GM12878 (cell line): Measurements from ENCODE around the gene PSMF1. TPM values are rescaled to one million over a fixed set of nuclear protein-coding genes. Genes with fewer than 3 reads are reported as not detected.

Experiments
- ATAC-seq: fragments of 200-7000 bp; cut with Tn5 transposase; 3 replicates; pipeline ENCODE4 v1.9.1; 2020; ENCODE audit warnings: mild to moderate bottlenecking, moderate library complexity
- BruUV-seq: library from RNA; stranded (reverse); fragments of 400-500 nt; replicated peaks from 2 replicates; lab custom pipeline; 2021; lab: Mats Ljungman, UMichigan
- CTCF ChIA-PET: fragments of 300-600 bp; sonication (Branson Sonifier 250); formaldehyde crosslinking; extraction: SDS; loops from one replicate; lab custom pipeline; 2021; ENCODE audit warnings: inconsistent platforms; lab: Yijun Ruan, JAX
- POLR2A ChIA-PET: fragments of 350-600 bp; formaldehyde crosslinking; extraction: SDS; loops from one replicate; lab custom pipeline; 2021; ENCODE audit warnings: inconsistent platforms; lab: Charles Lee
- RAD21 ChIA-PET: fragments of 300-600 bp; sonication (Branson Sonifier 250); formaldehyde crosslinking; loops from one replicate; lab custom pipeline; 2023; ENCODE audit warnings: antibody characterized with exemption; ENCODE audit not compliant: unreplicated experiment; lab: Charles Lee
- SMC1A ChIA-PET: fragments of 300-600 bp; sonication (Branson Sonifier 250); formaldehyde crosslinking; loops from one replicate; lab custom pipeline; 2023; ENCODE audit not compliant: unreplicated experiment, uncharacterized antibody; lab: Charles Lee
- DNase-seq: peaks from one replicate; pipeline ENCODE4 v3.0.0-alpha.2; 2011; ENCODE audit warnings: low read depth, low spot score
- FAIRE-seq: peaks from 3 replicates; lab custom pipeline; 2011; peaks lifted over from hg19 to GRCh38; lab: Jason Lieb, UNC
- H2AFZ ChIP-seq: 2 replicates; pipeline ENCODE4 v1.6.0; 2011; ENCODE audit warnings: low read depth, low read length, control low read depth; ENCODE audit not compliant: control insufficient read depth
- H3K27ac ChIP-seq: 2 replicates; pipeline ENCODE4 v1.5.1; 2011; ENCODE audit warnings: control low read depth; ENCODE audit not compliant: control insufficient read depth, insufficient read depth
- H3K27me3 ChIP-seq, 2 experiments: replicated peaks in 1 of 2; 2 replicates each; pipeline versions ENCODE4 v1.6.0 to v1.6.1; 2011; ENCODE audit warnings: low read length in 1 of 2; ENCODE audit not compliant: control insufficient read depth in 2 of 2, insufficient read depth in 2 of 2
- H3K36me3 ChIP-seq, 2 experiments: 2 replicates each; pipeline ENCODE4 v1.5.1; 2011; ENCODE audit warnings: low read length in 1 of 2; ENCODE audit not compliant: control insufficient read depth in 2 of 2, insufficient read depth in 2 of 2
- H3K4me1 ChIP-seq: 2 replicates; pipeline ENCODE4 v1.6.1; 2011; ENCODE audit warnings: mild to moderate bottlenecking, low read length, moderate library complexity, mixed read lengths; ENCODE audit not compliant: control insufficient read depth, insufficient read depth
- H3K4me2 ChIP-seq: 2 replicates; pipeline ENCODE4 v1.6.0; 2011; ENCODE audit warnings: control low read depth; ENCODE audit not compliant: control insufficient read depth, insufficient read depth
- H3K4me3 ChIP-seq: fragments of 200-600 bp; sonication (generic); 2 replicates; pipeline ENCODE4 v1.5.1; 2016
- H3K79me2 ChIP-seq: 2 replicates; pipeline ENCODE4 v1.6.0; 2011; ENCODE audit warnings: low read length; ENCODE audit not compliant: control insufficient read depth, insufficient read depth
- H3K9ac ChIP-seq: 2 replicates; pipeline ENCODE4 v1.8.0; 2011; ENCODE audit warnings: low read length, control low read depth, mixed read lengths; ENCODE audit not compliant: control insufficient read depth, insufficient read depth
- H3K9me3 ChIP-seq: replicated peaks from 3 replicates; pipeline ENCODE4 v1.5.1; 2011; ENCODE audit warnings: mild to moderate bottlenecking, low read length; ENCODE audit not compliant: control insufficient read depth, insufficient read depth
- H4K20me1 ChIP-seq: 2 replicates; pipeline ENCODE4 v1.6.0; 2011; ENCODE audit not compliant: control insufficient read depth, insufficient read depth
- CHD4 ChIP-seq: fragments of 200-600 bp; sonication (generic); IDR thresholded peaks from 2 replicates; pipeline ENCODE4 v1.6.1; 2016; ENCODE audit warnings: mild to moderate bottlenecking
- DPF2 ChIP-seq: fragments of 450-650 bp; IDR thresholded peaks from 2 replicates; pipeline ENCODE4 v1.6.1; 2017; ENCODE audit warnings: mild to moderate bottlenecking
- FOS ChIP-seq: IDR thresholded peaks from 3 replicates; pipeline ENCODE4 v1.6.1; 2011; ENCODE audit warnings: borderline replicate concordance; ENCODE audit not compliant: insufficient read length; ENCODE audit errors: extremely low read depth
- STAT1 ChIP-seq: fragments of 450-650 bp; conservative IDR thresholded peaks from 2 replicates; pipeline ENCODE4 v1.6.1; 2014; ENCODE audit warnings: antibody characterized with exemption, mild to moderate bottlenecking
- ZBED1 ChIP-seq: IDR thresholded peaks from 2 replicates; pipeline ENCODE4 v1.6.1; 2016; ENCODE audit warnings: borderline replicate concordance
- ZBTB4 ChIP-seq: fragments of 450-650 bp; formaldehyde crosslinking; IDR thresholded peaks from 2 replicates; pipeline ENCODE4 v1.4.0; 2022; ENCODE audit warnings: mild to moderate bottlenecking, moderate library complexity
- ZNF384 ChIP-seq: IDR thresholded peaks from 2 replicates; pipeline ENCODE4 v1.6.1; 2012; ENCODE audit warnings: low read depth, mild to moderate bottlenecking, low read length, improper control_type of control experiment, borderline replicate concordance
- ZZZ3 ChIP-seq: IDR thresholded peaks from 2 replicates; pipeline ENCODE4 v1.6.1; 2011; ENCODE audit warnings: low read depth; ENCODE audit not compliant: control insufficient read depth, insufficient read length
- WGBS: methylation state at CpG from one replicate; pipeline ENCODE4 v1.1.6; 2016; ENCODE audit warnings: low lambda C conversion rate; ENCODE audit not compliant: insufficient replicate concordance, insufficient coverage; ENCODE audit errors: missing lambda C conversion rate; 5-methylcytosine and 5-hydroxymethylcytosine counted together
- in situ Hi-C: fragments of 300-500 bp; cut with MboI; formaldehyde crosslinking; loops from 9 replicates; pipeline ENCODE4 v1.14.3; 2018; ENCODE audit warnings: mixed read lengths
- intact Hi-C: fragments of 100-400 bp; cut with micrococcal nuclease; formaldehyde crosslinking; loops from one replicate; pipeline ENCODE4 v1.14.2; 2022; ENCODE audit not compliant: unreplicated experiment
- polyA plus RNA-seq, 11 experiments: library from polyadenylated mRNA; depleted of rRNA in 4 of 11; unstranded in 6 of 11; stranded (reverse) in 5 of 11; fragments of >200 nt; fragmentation: Nextera tagmentation in 4 of 11; fragmentation: Illumina TruSeq in 1 of 11; extraction: Ambion mirVana in 4 of 11; extraction: Trizol in 1 of 11; gene quantifications; 1 replicate in 1 of 11; 2 replicates in 10 of 11; pipeline versions ENCODE4 v1.2.1 to v1.2.3, GENCODE V29; 2011 to 2016; ENCODE audit warnings: inconsistent platforms in 2 of 11, missing spikeins in 2 of 11, low read depth in 1 of 11
- total RNA-seq, 4 experiments: library from RNA; depleted of rRNA in 3 of 4; stranded (reverse); fragments of >200 nt in 3 of 4; fragmentation: Illumina TruSeq in 1 of 4; extraction: Trizol in 1 of 4; gene quantifications; 2 replicates each; pipeline versions ENCODE4 v1.2.1 to v1.2.3, GENCODE V29; 2013 to 2021
- TF ChIP-seq, protein P1 (sequence below): IDR thresholded peaks from 2 replicates; pipeline ENCODE4 v1.6.1; 2011; ENCODE audit warnings: mild to moderate bottlenecking, low read depth, low read length, moderate library complexity; ENCODE audit not compliant: insufficient replicate concordance

Gene PSMF1
- total and polyA plus RNA-seq, 10 of the 15 experiments (the other 5 are each of a cell fraction or from before 2014, with no cell fraction given), result 14.2 to 173 (median 40.6) TPM

DNA sequence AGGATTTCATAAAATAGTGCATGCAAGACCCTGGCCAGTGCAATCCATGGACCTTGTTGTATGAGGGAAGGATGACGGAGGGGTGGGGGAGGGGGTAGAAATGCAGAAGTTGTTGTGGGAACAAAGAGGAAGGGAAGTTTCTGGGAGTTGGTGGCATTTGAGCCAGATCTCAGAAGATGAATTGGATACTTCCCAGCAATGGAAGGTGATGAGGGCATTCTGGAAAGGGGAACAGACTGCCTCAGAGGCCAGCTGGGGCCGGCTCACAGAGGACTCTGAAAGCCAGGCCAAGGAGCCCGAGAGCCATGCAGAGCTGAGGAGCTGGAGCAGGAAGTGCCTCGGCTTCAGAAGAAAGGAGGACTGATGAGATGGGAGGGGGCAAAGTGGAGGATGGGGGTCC lies 63.7 kb downstream of the PSMF1 start:
- Histone ChIP-seq H3K27ac (no peak overlapping the region), H3K36me3 (no peaks in the 10 kb centered on the region), H4K20me1 (no peaks in the 10 kb centered on the region), H2AFZ (no peak overlapping the region), H3K9ac (no peak overlapping the region), H3K79me2 (no peaks in the 10 kb centered on the region), H3K9me3 (no peaks in the 10 kb centered on the region), H3K4me2 (no peak overlapping the region), H3K4me1 (no peaks in the 10 kb centered on the region), H3K4me3 (no peak overlapping the region), H3K27me3 (peaks cover 2 to 4% of the 10 kb centered on the region in 2 experiments; a peak in 3 of 4 replicates)
- no TSS peak for BruUV-seq
- ATAC-seq, result no peak
- ChIA-PET SMC1A (no interaction called here), POLR2A (no interaction called here), CTCF (no interaction called here), RAD21 (no interaction called here)
- no peak for DNase-seq
- in situ Hi-C loops (no loop called here), intact Hi-C loops (no loop called here)
- WGBS, result 74% methylated on average over 4 of the region's 4 CpGs
- FAIRE-seq, result no peak
- TF ChIP-seq ZNF384, result no peak
- no peak for TF ChIP-seq ZZZ3
- TF ChIP-seq FOS, result no peak
- TF ChIP-seq, protein P1, sequence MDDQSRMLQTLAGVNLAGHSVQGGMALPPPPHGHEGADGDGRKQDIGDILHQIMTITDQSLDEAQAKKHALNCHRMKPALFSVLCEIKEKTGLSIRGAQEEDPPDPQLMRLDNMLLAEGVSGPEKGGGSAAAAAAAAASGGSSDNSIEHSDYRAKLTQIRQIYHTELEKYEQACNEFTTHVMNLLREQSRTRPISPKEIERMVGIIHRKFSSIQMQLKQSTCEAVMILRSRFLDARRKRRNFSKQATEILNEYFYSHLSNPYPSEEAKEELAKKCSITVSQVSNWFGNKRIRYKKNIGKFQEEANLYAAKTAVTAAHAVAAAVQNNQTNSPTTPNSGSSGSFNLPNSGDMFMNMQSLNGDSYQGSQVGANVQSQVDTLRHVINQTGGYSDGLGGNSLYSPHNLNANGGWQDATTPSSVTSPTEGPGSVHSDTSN, result no peak
- TF ChIP-seq STAT1, result no peak
- no peak for TF ChIP-seq DPF2
- no peak for TF ChIP-seq ZBED1

- BruUV-seq, result no TSS peak
- RAD21 ChIA-PET, result no interaction called here
- H4K20me1 ChIP-seq, result no peaks in the 10 kb centered on the region
- peaks cover 2 to 4% of the 10 kb centered on the region in 2 experiments; a peak in 3 of 4 replicates for H3K27me3 ChIP-seq
- WGBS, result 83% methylated on average over 6 of the region's 6 CpGs
- H3K9me3 ChIP-seq, result no peaks in the 10 kb centered on the region
- no peaks in the 10 kb centered on the region for H3K36me3 ChIP-seq
- no peak for ATAC-seq
- H3K79me2 ChIP-seq, result no peaks in the 10 kb centered on the region
- CTCF ChIA-PET, result interaction anchor here (0.9 kb wide), 1 partner anchor 36 kb away, joined by 3 read pairs; no protein-coding TSS in a partner anchor
- H3K9ac ChIP-seq, result no peak overlapping the region
- in situ Hi-C loops, result no loop called here
- no peak for DNase-seq
- POLR2A ChIA-PET, result no interaction called here
- H3K4me2 ChIP-seq, result no peak overlapping the region
- SMC1A ChIA-PET, result no interaction called here
- intact Hi-C loops, result no loop called here
- H3K27ac ChIP-seq, result no peak overlapping the region
- H2AFZ ChIP-seq, result no peak overlapping the region
- H3K4me3 ChIP-seq, result no peak overlapping the region
- no peak for FAIRE-seq
- no peaks in the 10 kb centered on the region for H3K4me1 ChIP-seq
- no peak for TF ChIP-seq ZBTB4 (CRISPR knock-in tag)
- no peak for TF ChIP-seq CHD4
These were observed 64.8 kb downstream of the PSMF1 start for GRCh38 chr20:1183153-1183552.
